Heart right ventricle (tissue), 16 donors: Measurements from ENCODE around the gene CFAP119. TPM values are rescaled to one million over a fixed set of nuclear protein-coding genes. Genes with fewer than 3 reads are reported as not detected.
A peak's percentile ranks its signal among the peaks of the same experiment; 100 is the strongest.

ENCODE experiments used
- ATAC-seq, 8 donors: fragments of 200-7000 bp; cut with Tn5 transposase; one replicate each; pipeline ENCODE4 v1.9.1; 2020; ENCODE audit warnings: mild to moderate bottlenecking in 8 of 8, moderate library complexity in 8 of 8, moderate number of reproducible peaks in 1 of 8
- DNase-seq, 2 donors: peaks; one replicate each; pipeline ENCODE4 v3.0.0-alpha.2; 2020
- H3K27ac ChIP-seq, 10 donors: fragments of 200-600 bp; sonication (generic) in 2 of 10; one replicate each; pipeline versions ENCODE4 v1.5.0 to v1.8.0; 2020 to 2022; ENCODE audit warnings: mild to moderate bottlenecking in 3 of 10
- H3K27me3 ChIP-seq, 7 donors: fragments of 200-600 bp; one replicate each; pipeline ENCODE4 v1.8.0; 2021 to 2022; ENCODE audit warnings: mild to moderate bottlenecking in 2 of 7
- H3K36me3 ChIP-seq, 9 donors: fragments of 200-600 bp; sonication (generic) in 1 of 9; one replicate each; pipeline versions ENCODE4 v1.5.0 to v1.8.0; 2020 to 2022; ENCODE audit warnings: mild to moderate bottlenecking in 2 of 9
- H3K4me1 ChIP-seq, 9 donors: fragments of 200-600 bp; sonication (generic) in 1 of 9; one replicate each; pipeline versions ENCODE4 v1.5.0 to v1.8.0; 2020 to 2022; ENCODE audit warnings: mild to moderate bottlenecking in 4 of 9
- H3K4me3 ChIP-seq, 10 donors: fragments of 200-600 bp; sonication (generic) in 2 of 10; one replicate each; pipeline versions ENCODE4 v1.5.0 to v1.8.0; 2020 to 2022; ENCODE audit warnings: mild to moderate bottlenecking in 7 of 10, moderate library complexity in 2 of 10
- H3K9me3 ChIP-seq, 11 donors: fragments of 200-600 bp in 10 of 11; sonication (generic) in 2 of 11; one replicate each; pipeline versions ENCODE4 v1.5.0 to v1.8.0; 2013 to 2022; ENCODE audit warnings: mild to moderate bottlenecking in 2 of 11, control low read depth in 1 of 11, moderate library complexity in 1 of 11
- WGBS, 2 donors: extraction: QIAGEN DNeasy Blood & Tissue Kit; methylation state at CpG; one replicate each; pipeline ENCODE4 v1.1.7; 2013; ENCODE audit warnings: inconsistent platforms in 1 of 2; 5-methylcytosine and 5-hydroxymethylcytosine counted together
- intact Hi-C, 10 donors: fragments of 100-400 bp; cut with DNase I; formaldehyde crosslinking; loops; one replicate each; pipeline versions ENCODE4 v1.11.1 to v1.14.2; 2022
- polyA plus RNA-seq, 2 donors: library from polyadenylated mRNA; stranded (reverse); fragments of 200-250 nt; gene quantifications; one replicate each; pipeline ENCODE4 v1.2.3, GENCODE V29; 2013
- total RNA-seq, 10 donors: library from RNA; stranded (reverse); fragmentation: NEBNext Ultra II Directional in 3 of 10; extraction: Animal tissue kit (Norgen Biotek cat#: 25700) in 3 of 10; gene quantifications; one replicate each; pipeline versions ENCODE4 v1.2.1 to v1.2.4, GENCODE V29; 2021 to 2023
- TF ChIP-seq, protein P1 (sequence below), 9 donors: fragments of 200-600 bp; sonication (generic) in 2 of 9; IDR thresholded peaks; one replicate each; pipeline versions ENCODE4 v1.5.0 to v1.8.0; 2021 to 2022; ENCODE audit warnings: antibody characterized with exemption in 9 of 9, mild to moderate bottlenecking in 5 of 9, moderate library complexity in 1 of 9
- donor health status: Arrhythmogenic right ventricular cardiomyopathy.
- donor health status: ischemic (EF 13 %, LVEDD 7.1; RV severe dilation, severe dysfunction).
- donor health status: healthy with polysubstance abuse.
- donor health status: DM: no; HTN: yes; CAD: no.
- donor health status: DM: no; HTN: no; CAD: no.
- donor health status: ischemic (EF 25% LVEDD 6.9; RV normal size, moderate dysfunction).
- donor health status: ischemic (EF 25% LVEDD 5.7; RV mildly dilated, moderate dysfunction).
- donor health status: healthy.
- donor health status: DM: yes; HTN: yes; CAD: no.
- donor health status: Ischemic cardiomyopathy.
- donor health status: ischemic (EF 35%, LVEDD 5.7; RV mildly dilated, moderate dysfunction).
- donor health status: nonischemic (EF 11% LVEDD 7.7; RV severe dilation, severe dysfunction).
- donor health status: DM: yes; HTN: yes; CAD: no.
- donor health status: PGD.
- donor health status: ischemic (EF 29% LVEDD 5.4; RV normal size, mild dysfunction).
- donor health status: nonischemic (EF 23%, LVEDD 6.1; RV moderate dilation, normal function).

CFAP119 gene
- total and polyA plus RNA-seq, 12 donors, result 0.44 to 2.3 (median 1.1) TPM

DNA sequence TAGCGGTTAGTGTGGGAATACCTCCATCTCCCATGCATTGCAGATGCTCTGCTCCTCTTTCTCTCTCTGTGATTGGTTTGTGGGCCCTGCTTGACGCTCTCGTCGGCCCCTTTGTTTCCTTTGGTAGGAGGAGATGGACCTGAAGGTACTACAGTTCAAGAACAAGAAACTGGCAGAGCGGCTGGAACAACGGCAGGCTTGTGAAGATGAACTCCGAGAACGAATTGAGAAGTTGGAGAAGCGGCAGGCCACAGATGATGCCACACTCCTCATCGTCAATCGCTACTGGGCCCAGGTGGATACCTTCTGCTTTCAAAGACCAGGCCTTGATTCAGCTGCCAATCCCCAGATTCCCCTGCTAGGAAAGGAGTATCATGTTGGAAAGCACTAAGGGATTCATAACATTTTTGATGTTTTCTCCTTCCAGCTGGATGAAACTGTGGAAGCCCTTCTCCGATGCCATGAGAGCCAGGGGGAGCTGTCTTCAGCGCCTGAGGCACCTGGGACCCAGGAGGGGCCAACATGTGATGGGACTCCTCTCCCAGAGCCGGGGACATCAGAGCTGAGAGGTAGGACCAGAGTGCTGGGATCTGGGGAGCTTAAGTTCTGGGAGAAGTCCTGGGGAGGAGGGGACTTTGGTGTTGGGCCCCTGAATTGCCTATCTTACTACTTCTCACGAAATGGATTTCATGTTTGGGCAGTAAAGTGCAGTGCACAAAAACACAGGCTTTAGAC is 1.3 kb upstream of the CFAP119 start:
- WGBS, 2 donors, result 62 to 63% methylated on average over 15 of the region's 15 CpGs
- intact Hi-C loops, result loop anchor here in 1 of 10 donors (10.0 kb wide), 1 partner anchor 58 kb away; no protein-coding TSS in a partner anchor
- Histone ChIP-seq H3K4me3 (peak overlapping the region; percentile 84 to 94 (median 90)), H3K27me3 (no peaks in the 10 kb centered on the region), H3K9me3 (no peaks in the 10 kb centered on the region), H3K36me3 (peaks cover 3 to 67% (median 39%) of the 10 kb centered on the region in 9 donors), H3K4me1 (peaks cover 17 to 64% (median 46%) of the 10 kb centered on the region in 9 donors), H3K27ac (peak overlapping the region in 8 of 10 donors; percentile 88 to 97 (median 94))
- DNase-seq, result no peak
- ATAC-seq, result no peak
- TF ChIP-seq, protein P1, sequence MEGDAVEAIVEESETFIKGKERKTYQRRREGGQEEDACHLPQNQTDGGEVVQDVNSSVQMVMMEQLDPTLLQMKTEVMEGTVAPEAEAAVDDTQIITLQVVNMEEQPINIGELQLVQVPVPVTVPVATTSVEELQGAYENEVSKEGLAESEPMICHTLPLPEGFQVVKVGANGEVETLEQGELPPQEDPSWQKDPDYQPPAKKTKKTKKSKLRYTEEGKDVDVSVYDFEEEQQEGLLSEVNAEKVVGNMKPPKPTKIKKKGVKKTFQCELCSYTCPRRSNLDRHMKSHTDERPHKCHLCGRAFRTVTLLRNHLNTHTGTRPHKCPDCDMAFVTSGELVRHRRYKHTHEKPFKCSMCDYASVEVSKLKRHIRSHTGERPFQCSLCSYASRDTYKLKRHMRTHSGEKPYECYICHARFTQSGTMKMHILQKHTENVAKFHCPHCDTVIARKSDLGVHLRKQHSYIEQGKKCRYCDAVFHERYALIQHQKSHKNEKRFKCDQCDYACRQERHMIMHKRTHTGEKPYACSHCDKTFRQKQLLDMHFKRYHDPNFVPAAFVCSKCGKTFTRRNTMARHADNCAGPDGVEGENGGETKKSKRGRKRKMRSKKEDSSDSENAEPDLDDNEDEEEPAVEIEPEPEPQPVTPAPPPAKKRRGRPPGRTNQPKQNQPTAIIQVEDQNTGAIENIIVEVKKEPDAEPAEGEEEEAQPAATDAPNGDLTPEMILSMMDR (IDR thresholded peaks at IDR 0.05), result no peak

- 0 to 1% methylated on average over 61 to 64 of the region's 64 CpGs for WGBS, 2 donors
- intact Hi-C loops, result loop anchor here in 1 of 10 donors (10.0 kb wide), 1 partner anchor 57 kb away; no protein-coding TSS in a partner anchor
- Histone ChIP-seq H3K27me3 (no peaks in the 10 kb centered on the region), H3K9me3 (no peaks in the 10 kb centered on the region), H3K36me3 (peaks cover 0 to 65% (median 27%) of the 10 kb centered on the region in 9 donors), H3K4me1 (peaks cover 12 to 55% (median 36%) of the 10 kb centered on the region in 9 donors), H3K4me3 (peak overlapping the region; percentile 84 to 94 (median 90)), H3K27ac (peak overlapping the region in 8 of 10 donors; percentile 48 to 97 (median 93))
- ATAC-seq (peak; percentile 11 to 29 (median 19)), DNase-seq (no peak)
- TF ChIP-seq, protein P1 (IDR thresholded peaks at IDR 0.05), result no peak
These were observed 385 bp downstream of the CFAP119 start for GRCh38 chr16:30761427-30761927.

DNA sequence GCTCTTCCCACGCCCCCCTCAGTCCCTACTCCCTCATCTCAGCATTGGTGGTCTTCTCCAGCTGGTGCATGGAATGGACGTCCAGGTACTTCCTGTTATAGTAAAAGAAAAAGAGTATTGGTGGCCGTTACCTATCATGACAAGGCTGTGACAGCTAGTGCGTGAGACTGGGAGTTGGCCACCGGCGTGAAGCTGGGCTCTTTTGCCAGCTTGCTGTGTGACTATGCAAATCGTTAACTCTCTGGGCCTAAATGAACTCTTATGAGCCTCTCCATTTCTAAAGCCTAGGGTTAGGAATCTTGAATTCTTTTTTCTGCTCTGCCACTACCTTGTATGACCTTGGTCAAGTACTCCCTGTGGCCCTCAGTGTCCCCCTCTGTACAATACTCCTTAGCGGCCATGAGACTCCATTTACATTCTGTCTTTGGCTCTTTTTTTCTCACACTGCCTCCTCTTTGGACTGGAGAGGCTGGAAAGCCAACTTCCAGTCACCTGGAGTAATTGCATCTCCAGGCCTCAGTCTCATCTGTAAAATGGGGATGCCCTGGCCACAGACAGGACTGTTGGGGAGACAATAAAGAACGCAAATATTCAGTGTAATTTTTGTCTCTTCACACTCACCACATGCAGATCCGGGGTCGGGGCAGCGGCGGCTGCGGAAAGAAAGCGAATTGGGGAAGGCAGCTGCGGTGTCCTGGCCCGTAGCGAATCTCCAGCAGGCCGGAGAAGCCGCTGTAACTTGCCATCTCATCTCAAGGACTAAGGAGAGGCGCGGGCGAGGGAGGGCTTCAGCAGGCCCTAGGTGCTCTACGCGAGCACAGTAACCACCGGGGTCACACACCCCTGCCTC is 1.1 kb downstream of the CFAP119 start:
- WGBS, 2 donors, result 29% methylated on average over 26 of the region's 26 CpGs
- no peaks in the 10 kb centered on the region for H3K27me3 ChIP-seq
- H3K27ac ChIP-seq, result peak overlapping the region in 4 of 10 donors; percentile 48 to 97 (median 74)
- ATAC-seq (no peak), DNase-seq (no peak)
- intact Hi-C loops, result loop anchor here in 1 of 10 donors (10.0 kb wide), 1 partner anchor 56 kb away; no protein-coding TSS in a partner anchor
- TF ChIP-seq, protein P1 (IDR thresholded peaks at IDR 0.05), result no peak
- H3K36me3 ChIP-seq, result peaks cover 0 to 65% (median 20%) of the 10 kb centered on the region in 9 donors
- peaks cover 11 to 55% (median 31%) of the 10 kb centered on the region in 9 donors for H3K4me1 ChIP-seq
- peak overlapping the region in 9 of 10 donors; percentile 84 to 94 (median 89) for H3K4me3 ChIP-seq
- H3K9me3 ChIP-seq, result no peaks in the 10 kb centered on the region
